ENCODE measurements around the gene CARMIL3. TPM values are rescaled to one million over a fixed set of nuclear protein-coding genes. Genes with fewer than 3 reads are reported as not detected.
A peak's percentile ranks its signal among the peaks of the same experiment; 100 is the strongest.

CARMIL3 gene
- polyA plus RNA-seq, 1 donor from 2014 or later = 43.6 TPM

GRCh38 chr14:24080888-24081738 is 29.3 kb downstream of the CARMIL3 start:
- Histone ChIP-seq H3F3A (ENCODE audit: insufficient read depth, low read length, poor library complexity, severe bottlenecking) (peaks cover 3% of the 10 kb centered on the region), H3K4me3 (ENCODE audit: low read length) (peak overlapping the region; percentile 68), H4K20me1 (ENCODE audit: insufficient read depth) (no peaks in the 10 kb centered on the region), H3K36me3 (ENCODE audit: insufficient read depth, low read length) (no peaks in the 10 kb centered on the region), H3K9ac (ENCODE audit: low read length) (peak overlapping the region; percentile 71), H2AFZ (ENCODE audit: low read depth, low read length) (peak overlapping the region; percentile 54), H3K9me3 (ENCODE audit: low read length) (no peaks in the 10 kb centered on the region), H3K27me3 (ENCODE audit: insufficient read depth, low read depth, low read length) (no peaks in the 10 kb centered on the region), H3K4me2 (ENCODE audit: low read length) (peak overlapping the region; percentile 77), H3K79me2 (replicated peaks; ENCODE audit: insufficient read depth, low read length) (no peaks in the 10 kb centered on the region), H3K9me2 (ENCODE audit: insufficient read depth, low read length) (no peaks in the 10 kb centered on the region), H3K27ac (ENCODE audit: low read length) (peak overlapping the region; percentile 79)
- TF ChIP-seq CTCF (IDR thresholded peaks at IDR 0.05; ENCODE audit: poor library complexity, severe bottlenecking) = no peak
- peak; percentile 38 for TF ChIP-seq POLR2AphosphoS5 (IDR thresholded peaks at IDR 0.05)
- TF ChIP-seq RAD21 (conservative IDR thresholded peaks at IDR 0.05) = peak; percentile 37
- TF ChIP-seq MXI1 (conservative IDR thresholded peaks at IDR 0.05; ENCODE audit: poor library complexity, severe bottlenecking) = peak; percentile 57
- TF ChIP-seq SMC3 (conservative IDR thresholded peaks at IDR 0.05; ENCODE audit: poor library complexity) = peak; percentile 32
- TF ChIP-seq EP300 (conservative IDR thresholded peaks at IDR 0.05; ENCODE audit: poor library complexity, severe bottlenecking) = no peak
- no peak for TF ChIP-seq TAF1 (IDR thresholded peaks at IDR 0.05; ENCODE audit: low read depth)
- peak; percentile 52 for TF ChIP-seq REST (IDR thresholded peaks at IDR 0.05; ENCODE audit: borderline replicate concordance)
- TF ChIP-seq EZH2 (IDR thresholded peaks at IDR 0.05; ENCODE audit: borderline replicate concordance, insufficient read depth, low read length, poor library complexity, severe bottlenecking) = no peak

- peak overlapping the region; percentile 45 for H2AFZ ChIP-seq (ENCODE audit: low read depth, low read length)
- H3K4me2 ChIP-seq (ENCODE audit: low read length) = no peak overlapping the region
- H3K9me2 ChIP-seq (ENCODE audit: insufficient read depth, low read length) = no peaks in the 10 kb centered on the region
- peak overlapping the region; percentile 68 for H3K4me3 ChIP-seq (ENCODE audit: low read length)
- H4K20me1 ChIP-seq (ENCODE audit: insufficient read depth) = no peaks in the 10 kb centered on the region
- no peaks in the 10 kb centered on the region for H3K79me2 ChIP-seq (replicated peaks; ENCODE audit: insufficient read depth, low read length)
- H3K9me3 ChIP-seq (ENCODE audit: low read length) = no peaks in the 10 kb centered on the region
- H3K27me3 ChIP-seq (ENCODE audit: insufficient read depth, low read depth, low read length) = no peaks in the 10 kb centered on the region
- peak overlapping the region; percentile 79 for H3K27ac ChIP-seq (ENCODE audit: low read length)
- no peaks in the 10 kb centered on the region for H3K36me3 ChIP-seq (ENCODE audit: insufficient read depth, low read length)
- TF ChIP-seq MXI1 (conservative IDR thresholded peaks at IDR 0.05; ENCODE audit: poor library complexity, severe bottlenecking) (no peak), EZH2 (IDR thresholded peaks at IDR 0.05; ENCODE audit: borderline replicate concordance, insufficient read depth, low read length, poor library complexity, severe bottlenecking) (no peak), TAF1 (IDR thresholded peaks at IDR 0.05; ENCODE audit: low read depth) (no peak), CTCF (IDR thresholded peaks at IDR 0.05; ENCODE audit: poor library complexity, severe bottlenecking) (no peak), RAD21 (conservative IDR thresholded peaks at IDR 0.05) (no peak), SMC3 (conservative IDR thresholded peaks at IDR 0.05; ENCODE audit: poor library complexity) (no peak)
- H3F3A ChIP-seq (ENCODE audit: insufficient read depth, low read length, poor library complexity, severe bottlenecking) = peaks cover 3% of the 10 kb centered on the region
- peak overlapping the region; percentile 71 for H3K9ac ChIP-seq (ENCODE audit: low read length)
These were observed 30.0 kb downstream of the CARMIL3 start for GRCh38 chr14:24081739-24082211.

All from neural cell (in vitro differentiated cells).